Measurements from ENCODE around the gene ATP2C2. TPM values are rescaled to one million over a fixed set of nuclear protein-coding genes. Genes with fewer than 3 reads are reported as not detected.

ATP2C2 gene
- total RNA-seq, 4 donors from 2014 or later: 1.1 to 25.8 (median 5.6) TPM

DNA sequence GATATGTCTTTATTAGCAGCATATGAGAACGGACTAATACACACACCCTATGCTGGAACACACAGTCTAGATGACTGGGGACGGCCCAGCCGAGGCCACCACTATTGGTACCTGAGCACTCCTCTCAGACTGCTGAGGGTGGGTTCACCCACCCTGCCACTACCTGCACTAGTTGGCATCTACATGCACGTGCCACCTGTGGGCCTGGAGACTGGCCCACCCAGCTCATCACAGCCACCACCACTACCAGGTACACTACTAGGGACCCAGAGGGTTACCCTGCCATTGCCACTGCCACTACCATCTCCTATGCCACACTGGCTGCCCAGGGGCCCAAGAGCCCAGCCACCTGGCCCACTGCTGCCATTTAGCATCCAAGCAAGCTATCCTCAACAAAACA is 103.6 kb downstream of the ATP2C2 start:
- H3K27ac ChIP-seq: no peak overlapping the region
- peaks cover 0 to 63% (median 5%) of the 10 kb centered on the region in 3 donors for H3K36me3 ChIP-seq
- TF ChIP-seq, protein P1, sequence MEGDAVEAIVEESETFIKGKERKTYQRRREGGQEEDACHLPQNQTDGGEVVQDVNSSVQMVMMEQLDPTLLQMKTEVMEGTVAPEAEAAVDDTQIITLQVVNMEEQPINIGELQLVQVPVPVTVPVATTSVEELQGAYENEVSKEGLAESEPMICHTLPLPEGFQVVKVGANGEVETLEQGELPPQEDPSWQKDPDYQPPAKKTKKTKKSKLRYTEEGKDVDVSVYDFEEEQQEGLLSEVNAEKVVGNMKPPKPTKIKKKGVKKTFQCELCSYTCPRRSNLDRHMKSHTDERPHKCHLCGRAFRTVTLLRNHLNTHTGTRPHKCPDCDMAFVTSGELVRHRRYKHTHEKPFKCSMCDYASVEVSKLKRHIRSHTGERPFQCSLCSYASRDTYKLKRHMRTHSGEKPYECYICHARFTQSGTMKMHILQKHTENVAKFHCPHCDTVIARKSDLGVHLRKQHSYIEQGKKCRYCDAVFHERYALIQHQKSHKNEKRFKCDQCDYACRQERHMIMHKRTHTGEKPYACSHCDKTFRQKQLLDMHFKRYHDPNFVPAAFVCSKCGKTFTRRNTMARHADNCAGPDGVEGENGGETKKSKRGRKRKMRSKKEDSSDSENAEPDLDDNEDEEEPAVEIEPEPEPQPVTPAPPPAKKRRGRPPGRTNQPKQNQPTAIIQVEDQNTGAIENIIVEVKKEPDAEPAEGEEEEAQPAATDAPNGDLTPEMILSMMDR (IDR thresholded peaks at IDR 0.05): no peak
- TF ChIP-seq POLR2A (IDR thresholded peaks at IDR 0.05): no peak
- no peaks in the 10 kb centered on the region for H3K4me1 ChIP-seq
- DNase-seq: no peak
- intact Hi-C loops (cut with DNase I): no loop called here
- H3K4me3 ChIP-seq: no peak overlapping the region
- WGBS, 2 donors: 40 to 97% methylated on average over 2 to 3 of the region's 4 CpGs
- H3K27me3 ChIP-seq: no peaks in the 10 kb centered on the region
- peaks cover 0 to 13% (median 5%) of the 10 kb centered on the region in 3 donors for H3K9me3 ChIP-seq

DNA sequence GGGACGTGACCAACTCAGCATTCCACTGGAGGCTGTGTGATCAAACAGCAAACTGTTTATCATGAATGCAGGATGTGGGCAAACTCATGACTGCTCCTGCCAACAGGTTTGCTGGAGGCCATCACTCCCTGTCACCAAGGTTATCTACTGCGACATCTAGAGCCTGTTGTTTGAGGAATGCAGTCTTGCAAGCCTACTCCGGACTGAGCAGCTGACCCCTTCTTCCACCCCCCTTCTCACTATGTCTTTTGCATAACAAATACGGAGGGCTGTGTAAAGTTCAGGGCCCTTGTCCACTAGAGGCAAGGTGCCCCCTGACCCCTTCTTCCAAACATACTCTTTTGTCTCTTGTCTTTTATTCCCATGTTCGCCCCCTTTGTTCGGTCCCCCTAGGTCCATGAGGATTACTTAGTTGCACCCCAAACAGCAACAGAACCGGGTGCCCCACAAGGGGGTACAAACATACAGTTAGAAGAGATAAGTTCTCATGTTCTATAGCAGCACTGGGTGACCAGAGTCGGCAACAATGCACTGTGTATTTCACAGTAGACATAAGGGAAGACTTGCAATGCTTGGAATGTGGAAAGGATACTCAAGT is 107.4 kb downstream of the ATP2C2 start:
- TF ChIP-seq POLR2A (IDR thresholded peaks at IDR 0.05): no peak
- TF ChIP-seq, protein P1 (IDR thresholded peaks at IDR 0.05): no peak
- H3K9me3 ChIP-seq: no peaks in the 10 kb centered on the region
- 78 to 83% methylated on average over 7 to 8 of the region's 8 CpGs for WGBS, 2 donors
- no peak for DNase-seq
- peaks cover 17 to 71% (median 23%) of the 10 kb centered on the region in 3 donors for H3K36me3 ChIP-seq
- H3K4me1 ChIP-seq: no peaks in the 10 kb centered on the region
- no peak overlapping the region for H3K4me3 ChIP-seq
- H3K27me3 ChIP-seq: no peaks in the 10 kb centered on the region
- intact Hi-C loops (cut with DNase I): no loop called here
- H3K27ac ChIP-seq: no peak overlapping the region

DNA sequence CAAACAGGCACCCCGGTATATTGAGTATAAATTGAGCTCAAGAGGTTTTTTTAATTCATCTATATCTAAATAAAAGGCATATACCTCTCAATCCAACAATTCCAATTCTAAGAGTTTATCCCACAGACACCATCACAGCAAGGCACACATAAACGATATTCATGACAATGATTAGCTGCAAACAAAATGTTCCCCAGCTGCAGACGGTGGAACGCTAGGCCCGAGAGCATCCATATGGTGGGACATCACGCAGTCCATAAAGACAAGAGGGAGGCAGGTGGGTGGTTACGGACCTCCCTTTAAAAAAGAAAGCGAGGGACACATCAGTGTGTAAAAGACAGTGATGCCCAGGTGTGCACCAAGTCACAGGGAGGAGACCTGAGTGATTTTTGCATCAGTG is 108.1 kb downstream of the ATP2C2 start:
- no peak for TF ChIP-seq POLR2A (IDR thresholded peaks at IDR 0.05)
- TF ChIP-seq, protein P1 (IDR thresholded peaks at IDR 0.05): no peak
- intact Hi-C loops (cut with DNase I): no loop called here
- Histone ChIP-seq H3K4me3 (no peak overlapping the region), H3K9me3 (no peaks in the 10 kb centered on the region), H3K27ac (no peak overlapping the region), H3K4me1 (no peaks in the 10 kb centered on the region), H3K27me3 (no peaks in the 10 kb centered on the region), H3K36me3 (peaks cover 23 to 75% (median 24%) of the 10 kb centered on the region in 3 donors)
- WGBS, 2 donors: 87 to 95% methylated on average over 8 of the region's 8 CpGs
- DNase-seq: no peak

DNA sequence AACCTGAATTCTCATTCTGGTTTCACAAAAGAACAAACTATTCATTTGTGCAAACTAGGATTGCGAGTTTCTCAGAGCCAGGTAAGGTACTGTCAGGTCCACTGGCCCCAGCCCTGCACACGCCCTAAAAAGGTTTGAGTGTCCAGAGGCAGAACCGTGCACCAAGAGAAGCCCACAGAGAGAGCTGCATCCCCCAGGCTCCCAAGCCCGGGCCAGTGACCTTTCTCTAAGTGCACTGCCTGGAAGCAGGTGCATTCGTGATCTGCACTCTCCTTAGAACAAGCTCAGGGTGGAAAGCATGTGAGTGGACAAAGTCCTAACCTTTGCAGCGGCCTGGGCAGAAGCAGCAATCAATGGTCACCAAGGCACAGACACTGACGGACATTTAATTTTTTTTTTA is 109.3 kb downstream of the ATP2C2 start:
- Histone ChIP-seq H3K27me3 (no peaks in the 10 kb centered on the region), H3K36me3 (peaks cover 23 to 75% (median 26%) of the 10 kb centered on the region in 3 donors), H3K27ac (no peak overlapping the region), H3K9me3 (no peaks in the 10 kb centered on the region), H3K4me1 (no peaks in the 10 kb centered on the region), H3K4me3 (no peak overlapping the region)
- intact Hi-C loops (cut with DNase I): no loop called here
- no peak for TF ChIP-seq POLR2A (IDR thresholded peaks at IDR 0.05)
- TF ChIP-seq, protein P1 (IDR thresholded peaks at IDR 0.05): no peak
- WGBS, 2 donors: 76 to 88% methylated on average over 3 to 7 of the region's 7 CpGs
- no peak for DNase-seq

DNA sequence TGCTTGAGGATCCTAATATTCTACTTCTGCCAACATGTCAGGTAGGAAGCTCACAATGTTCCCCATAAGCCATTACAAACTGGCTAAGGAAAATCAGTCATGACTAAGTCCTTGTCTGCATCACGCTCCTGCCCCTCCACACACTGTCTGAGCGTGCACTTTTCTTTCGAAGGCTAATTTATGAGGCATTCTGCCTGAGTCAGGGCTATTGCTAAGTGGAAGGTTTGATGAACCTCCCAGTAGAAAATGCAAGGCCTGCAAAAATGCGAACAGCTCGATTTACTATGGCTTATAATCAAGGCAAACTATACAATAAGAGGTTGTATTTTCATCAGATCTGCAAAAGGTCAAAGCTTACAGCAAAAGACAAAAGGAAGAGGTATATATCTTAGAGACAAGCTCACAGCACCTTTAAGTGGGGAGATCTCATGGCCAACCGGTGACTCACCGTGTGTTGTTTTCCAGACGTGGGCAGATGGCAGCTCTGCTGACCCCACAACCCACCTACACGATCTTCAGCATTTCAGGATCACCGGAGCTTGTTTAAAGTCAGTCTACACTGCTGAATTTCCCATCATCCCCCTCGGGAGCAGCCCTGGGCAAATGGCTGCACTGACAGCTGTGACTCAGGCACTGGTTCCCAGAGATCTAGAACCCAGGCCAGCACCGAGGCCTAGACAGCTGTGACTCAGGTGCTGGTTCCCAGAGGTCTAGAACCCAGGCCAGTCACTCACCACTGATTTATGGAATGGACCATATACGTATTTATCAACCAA is 110.0 kb downstream of the ATP2C2 start:
- no peaks in the 10 kb centered on the region for H3K9me3 ChIP-seq
- intact Hi-C loops (cut with DNase I): no loop called here
- no peak for DNase-seq
- no peak overlapping the region for H3K27ac ChIP-seq
- H3K4me1 ChIP-seq: no peaks in the 10 kb centered on the region
- 65 to 82% methylated on average over 12 to 13 of the region's 13 CpGs for WGBS, 2 donors
- H3K36me3 ChIP-seq: peaks cover 23 to 79% (median 26%) of the 10 kb centered on the region in 3 donors
- no peaks in the 10 kb centered on the region for H3K27me3 ChIP-seq
- no peak overlapping the region for H3K4me3 ChIP-seq
- TF ChIP-seq, protein P1 (IDR thresholded peaks at IDR 0.05): no peak
- TF ChIP-seq POLR2A (IDR thresholded peaks at IDR 0.05): no peak

Measured in esophagus squamous epithelium (tissue), 5 donors.